Transverse colon (tissue), 4 donors: ENCODE measurements around the gene TRPT1.

Source experiments
- CTCF ChIP-seq, 5 experiments: fragments of 200-600 bp in 3 of 5; fragments of 450-650 bp in 2 of 5; sonication (generic) in 3 of 5; IDR thresholded peaks; 1 replicate in 2 of 5; 2 replicates in 3 of 5; pipeline ENCODE4 v1.5.1; 2016 to 2017; ENCODE audit warnings: antibody characterized with exemption in 5 of 5, inconsistent platforms in 3 of 5, mild to moderate bottlenecking in 2 of 5, moderate library complexity in 1 of 5
- POLR2AphosphoS5 ChIP-seq, 3 donors: sonication (generic); formaldehyde crosslinking; IDR thresholded peaks; one replicate each; pipeline ENCODE4 v1.6.1; 2016; ENCODE audit warnings: antibody characterized with exemption in 3 of 3

- TF ChIP-seq POLR2AphosphoS5 (IDR thresholded peaks at IDR 0.05) = no peak
- no peak for TF ChIP-seq CTCF (IDR thresholded peaks at IDR 0.05)
Measured at GRCh38 chr11:64268893-64269539, 43.0 kb upstream of the TRPT1 start.
